Lower leg skin (tissue), 3 donors: Measurements from ENCODE around the gene CACNA1D.

ENCODE experiments used
- POLR2A ChIP-seq, 2 donors: fragments of 450-650 bp; IDR thresholded peaks; one replicate each; pipeline ENCODE4 v1.6.1; 2016 to 2017; ENCODE audit warnings: antibody characterized with exemption in 2 of 2, mild to moderate bottlenecking in 1 of 2, moderate library complexity in 1 of 2
- TF ChIP-seq, protein P1 (sequence below), 3 donors: fragments of 450-650 bp; IDR thresholded peaks; one replicate each; pipeline ENCODE4 v1.5.1; 2016; ENCODE audit warnings: antibody characterized with exemption in 3 of 3, mild to moderate bottlenecking in 3 of 3, moderate library complexity in 2 of 3

DNA sequence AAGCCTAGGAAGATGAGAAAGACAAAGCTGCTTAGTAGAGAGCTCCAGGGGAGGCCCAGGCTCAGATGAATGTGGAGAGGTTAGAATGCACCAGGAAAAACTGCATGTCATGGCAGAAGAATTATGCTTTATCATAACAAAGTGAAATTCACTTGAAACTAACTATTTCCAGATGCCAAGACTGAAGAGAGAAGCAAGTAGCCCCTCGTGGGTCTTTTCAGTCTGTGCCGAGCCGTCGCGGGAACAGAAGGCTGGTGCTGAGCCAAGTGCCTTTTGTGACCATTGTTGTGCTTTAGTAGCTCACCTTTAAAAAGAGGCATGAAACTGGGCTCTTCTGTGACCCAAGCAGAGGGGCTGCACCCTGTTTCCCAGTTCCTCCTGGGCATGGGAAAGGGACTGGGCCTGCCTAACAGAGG is 278.6 kb downstream of the CACNA1D start:
- TF ChIP-seq, protein P1, sequence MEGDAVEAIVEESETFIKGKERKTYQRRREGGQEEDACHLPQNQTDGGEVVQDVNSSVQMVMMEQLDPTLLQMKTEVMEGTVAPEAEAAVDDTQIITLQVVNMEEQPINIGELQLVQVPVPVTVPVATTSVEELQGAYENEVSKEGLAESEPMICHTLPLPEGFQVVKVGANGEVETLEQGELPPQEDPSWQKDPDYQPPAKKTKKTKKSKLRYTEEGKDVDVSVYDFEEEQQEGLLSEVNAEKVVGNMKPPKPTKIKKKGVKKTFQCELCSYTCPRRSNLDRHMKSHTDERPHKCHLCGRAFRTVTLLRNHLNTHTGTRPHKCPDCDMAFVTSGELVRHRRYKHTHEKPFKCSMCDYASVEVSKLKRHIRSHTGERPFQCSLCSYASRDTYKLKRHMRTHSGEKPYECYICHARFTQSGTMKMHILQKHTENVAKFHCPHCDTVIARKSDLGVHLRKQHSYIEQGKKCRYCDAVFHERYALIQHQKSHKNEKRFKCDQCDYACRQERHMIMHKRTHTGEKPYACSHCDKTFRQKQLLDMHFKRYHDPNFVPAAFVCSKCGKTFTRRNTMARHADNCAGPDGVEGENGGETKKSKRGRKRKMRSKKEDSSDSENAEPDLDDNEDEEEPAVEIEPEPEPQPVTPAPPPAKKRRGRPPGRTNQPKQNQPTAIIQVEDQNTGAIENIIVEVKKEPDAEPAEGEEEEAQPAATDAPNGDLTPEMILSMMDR (IDR thresholded peaks at IDR 0.05): no peak
- no peak for TF ChIP-seq POLR2A (IDR thresholded peaks at IDR 0.05)
